Ascending aorta (tissue), 2 donors: ENCODE results near the gene ENKUR. TPM values are rescaled to one million over a fixed set of nuclear protein-coding genes. Genes with fewer than 3 reads are reported as not detected.
"Not testable (repeated sequence)": the region's sequence is repeated elsewhere in the genome, so short reads cannot be mapped to it uniquely, and the experiment has no call there.

Experiments
- DNase-seq, 2 donors: peaks; one replicate each; pipeline ENCODE4 v3.0.0-alpha.2; 2019; ENCODE audit warnings: low spot score in 2 of 2
- H3K27ac ChIP-seq, 2 donors: fragments of 200-600 bp; sonication (generic); one replicate each; pipeline ENCODE4 v1.5.1; 2016 to 2017; ENCODE audit warnings: mild to moderate bottlenecking in 1 of 2
- H3K27me3 ChIP-seq: fragments of 200-600 bp; sonication (generic); one replicate; pipeline ENCODE4 v1.5.1; 2017
- H3K36me3 ChIP-seq, 2 donors: fragments of 200-600 bp; sonication (generic); one replicate each; pipeline ENCODE4 v1.5.1; 2016
- H3K4me1 ChIP-seq, 2 donors: fragments of 200-600 bp; sonication (generic); one replicate each; pipeline ENCODE4 v1.5.1; 2016 to 2017; ENCODE audit warnings: mild to moderate bottlenecking in 1 of 2
- H3K4me3 ChIP-seq, 2 donors: fragments of 200-600 bp; sonication (generic); one replicate each; pipeline ENCODE4 v1.5.1; 2016 to 2017; ENCODE audit warnings: mild to moderate bottlenecking in 1 of 2
- H3K9me3 ChIP-seq, 2 donors: fragments of 200-600 bp; sonication (generic); one replicate each; pipeline ENCODE4 v1.5.1; 2016
- CTCF ChIP-seq, 3 experiments: fragments of 200-600 bp in 2 of 3; fragments of 450-650 bp in 1 of 3; sonication (generic) in 2 of 3; IDR thresholded peaks; one replicate each; pipeline ENCODE4 v1.5.1; 2016 to 2019; ENCODE audit warnings: antibody characterized with exemption in 3 of 3, mild to moderate bottlenecking in 1 of 3, moderate library complexity in 1 of 3
- intact Hi-C: fragments of 100-400 bp; cut with DNase I; formaldehyde crosslinking; loops from one replicate; pipeline ENCODE4 v1.15.1; 2023
- total RNA-seq: library from RNA; depleted of rRNA; stranded (reverse); fragments of >200 nt; gene quantifications from one replicate; pipeline ENCODE4 v1.1.0, GENCODE V29; 2016

ENKUR gene
- total RNA-seq, 1 donor from 2014 or later, result not detected

GRCh38 chr10:24974976-24975375 lies 41.0 kb downstream of the ENKUR start:
- DNase-seq, result peak in 1 of 2 donors; percentile 62
- Histone ChIP-seq H3K27me3 (no peaks in the 10 kb centered on the region), H3K9me3 (no peaks in the 10 kb centered on the region), H3K4me1 (peaks cover 0 to 3% of the 10 kb centered on the region in 2 donors), H3K36me3 (no peaks in the 10 kb centered on the region), H3K4me3 (no peak overlapping the region), H3K27ac (peak overlapping the region; percentile 31 to 39)
- intact Hi-C loops, result no loop called here
- TF ChIP-seq CTCF (IDR thresholded peaks at IDR 0.05), result peak in 1 of 3 experiments; percentile 19

GRCh38 chr10:24973163-24973562 lies 42.8 kb downstream of the ENKUR start:
- no peak for TF ChIP-seq CTCF (IDR thresholded peaks at IDR 0.05)

GRCh38 chr10:24971374-24971773 lies 44.6 kb downstream of the ENKUR start:
- Histone ChIP-seq H3K27ac (no peak overlapping the region), H3K4me1 (peaks cover 0 to 3% of the 10 kb centered on the region in 2 donors), H3K4me3 (no peak overlapping the region), H3K36me3 (no peaks in the 10 kb centered on the region), H3K9me3 (no peaks in the 10 kb centered on the region), H3K27me3 (no peaks in the 10 kb centered on the region)
- intact Hi-C loops, result no loop called here
- no peak for DNase-seq
- no peak for TF ChIP-seq CTCF (IDR thresholded peaks at IDR 0.05)

More at GRCh38 chr10:24973163-24973562, 42.8 kb downstream of the ENKUR start:
- no peaks in the 10 kb centered on the region for H3K9me3 ChIP-seq
- no peaks in the 10 kb centered on the region for H3K36me3 ChIP-seq
- H3K4me3 ChIP-seq, result no peak overlapping the region
- intact Hi-C loops, result no loop called here
- H3K27ac ChIP-seq, result no peak overlapping the region
- peaks cover 0 to 3% of the 10 kb centered on the region in 2 donors for H3K4me1 ChIP-seq
- no peaks in the 10 kb centered on the region for H3K27me3 ChIP-seq
- DNase-seq, result no peak

- intact Hi-C loops, result no loop called here
- Histone ChIP-seq H3K36me3 (no peaks in the 10 kb centered on the region), H3K27me3 (no peaks in the 10 kb centered on the region), H3K4me1 (peaks cover 0 to 3% of the 10 kb centered on the region in 2 donors), H3K4me3 (no peak overlapping the region), H3K9me3 (no peaks in the 10 kb centered on the region), H3K27ac (no peak overlapping the region)
- DNase-seq, result no peak
- no peak for TF ChIP-seq CTCF (IDR thresholded peaks at IDR 0.05)
Observed at GRCh38 chr10:24969841-24970281, 46.1 kb downstream of the ENKUR start.

DNA sequence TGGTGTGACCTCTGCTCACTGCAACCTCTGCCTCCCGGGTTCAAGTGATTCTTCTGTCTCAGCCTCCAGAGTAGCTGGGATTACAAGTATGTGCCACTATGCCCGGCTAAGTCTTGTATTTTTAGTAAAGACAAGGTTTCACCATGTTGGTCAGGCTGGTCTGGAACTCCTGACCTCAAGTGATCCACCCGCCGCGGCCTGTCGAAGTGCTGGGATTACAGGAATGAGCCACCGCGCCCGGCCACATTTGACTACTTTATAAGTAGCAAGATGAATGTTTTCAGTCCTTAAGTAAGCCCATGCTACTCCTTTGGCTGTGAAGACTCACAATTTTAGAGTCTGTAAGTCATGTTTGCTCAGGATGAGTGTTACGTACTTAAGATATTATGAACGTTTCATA lies 47.0 kb downstream of the ENKUR start:
- H3K27ac ChIP-seq, intact Hi-C loops, H3K4me3 ChIP-seq, H3K9me3 ChIP-seq, H3K27me3 ChIP-seq, DNase-seq, H3K36me3 ChIP-seq, H3K4me1 ChIP-seq: not testable (repeated sequence)

GRCh38 chr10:24968349-24968748 lies 47.6 kb downstream of the ENKUR start:
- Histone ChIP-seq H3K36me3 (no peaks in the 10 kb centered on the region), H3K9me3 (no peaks in the 10 kb centered on the region), H3K27me3 (no peaks in the 10 kb centered on the region), H3K4me1 (no peaks in the 10 kb centered on the region), H3K4me3 (no peak overlapping the region), H3K27ac (no peak overlapping the region)
- no peak for DNase-seq
- intact Hi-C loops, result no loop called here
- no peak for TF ChIP-seq CTCF (IDR thresholded peaks at IDR 0.05)
